Ovary (tissue), 9 donors: ENCODE data around the gene TACC2. TPM values are rescaled to one million over a fixed set of nuclear protein-coding genes. Genes with fewer than 3 reads are reported as not detected.

Source experiments
- DNase-seq, 5 donors: peaks; one replicate each; pipeline ENCODE4 v3.0.0-alpha.2; 2019 to 2020
- H3K27ac ChIP-seq, 2 donors: fragments of 200-600 bp; one replicate each; pipeline versions ENCODE4 v1.5.1 to v1.8.0; 2019 to 2022
- H3K27me3 ChIP-seq: fragments of 200-600 bp; one replicate; pipeline ENCODE4 v1.8.0; 2022
- H3K36me3 ChIP-seq: fragments of 200-600 bp; sonication (generic); one replicate; pipeline ENCODE4 v1.5.1; 2019
- H3K4me1 ChIP-seq: one replicate; pipeline ENCODE4 v1.8.1; 2013; ENCODE audit warnings: mild to moderate bottlenecking, moderate library complexity; ENCODE audit not compliant: insufficient read depth
- H3K4me3 ChIP-seq: fragments of 200-600 bp; sonication (generic); one replicate; pipeline ENCODE4 v1.5.1; 2017
- H3K9me3 ChIP-seq, 2 donors: fragments of 200-600 bp in 1 of 2; sonication (generic) in 1 of 2; one replicate each; pipeline versions ENCODE4 v1.5.1 to v1.8.1; 2013 to 2019; ENCODE audit warnings: mild to moderate bottlenecking in 1 of 2, moderate library complexity in 1 of 2
- CTCF ChIP-seq, 3 donors: fragments of 450-650 bp in 2 of 3; fragments of 200-600 bp in 1 of 3; IDR thresholded peaks; one replicate each; pipeline versions ENCODE4 v1.5.1 to v1.8.0; 2016 to 2022; ENCODE audit warnings: antibody characterized with exemption in 3 of 3, mild to moderate bottlenecking in 1 of 3
- EP300 ChIP-seq: sonication (generic); formaldehyde crosslinking; IDR thresholded peaks from one replicate; pipeline ENCODE4 v1.6.1; 2017; ENCODE audit warnings: antibody characterized with exemption
- POLR2A ChIP-seq: fragments of 450-650 bp; IDR thresholded peaks from one replicate; pipeline ENCODE4 v1.6.1; 2017; ENCODE audit warnings: antibody characterized with exemption, mild to moderate bottlenecking, moderate library complexity
- WGBS, 3 donors: extraction: QIAGEN DNeasy Blood & Tissue Kit in 1 of 3; methylation state at CpG; one replicate each; pipeline versions ENCODE4 v1.1.5 to v1.1.7; 2013 to 2017; 5-methylcytosine and 5-hydroxymethylcytosine counted together
- intact Hi-C, 4 donors: fragments of 100-400 bp; cut with DNase I; formaldehyde crosslinking; loops; one replicate each; pipeline versions ENCODE4 v1.11.0 to v1.15.1; 2022 to 2023
- polyA plus RNA-seq, 2 donors: library from polyadenylated mRNA; stranded (reverse); fragments of 200-250 nt in 1 of 2; fragments of 350-450 nt in 1 of 2; fragmentation: Illumina TruSeq in 1 of 2; extraction: RNeasy Lipid Tissue Mini Kit (QIAGEN cat#74804) in 1 of 2; gene quantifications; one replicate each; pipeline ENCODE4 v1.2.3, GENCODE V29; 2013 to 2014
- total RNA-seq, 7 donors: library from RNA; depleted of rRNA in 2 of 7; stranded (reverse); fragments of >200 nt in 2 of 7; fragmentation: NEBNext Ultra II Directional in 3 of 7; extraction: Animal tissue kit (Norgen Biotek cat#: 25700) in 3 of 7; gene quantifications; one replicate each; pipeline versions ENCODE4 v1.1.0 to v1.2.4, GENCODE V29; 2016 to 2023
- donor health status: DM: no; HTN: no; CAD: no; lungs with moderate emphysema.
- donor health status: DM: no; HTN: no; CAD: no.
- donor health status: Bipolar disorder and iron deficiency.
- donor health status: DM: yes; HTN: yes; CAD: no.
- donor health status: DM: no; HTN: no; CAD: no.
- donor health status: DM: yes; HTN: yes; CAD: no.

The TACC2 gene
- total and polyA plus RNA-seq, 9 donors: 6.1 to 66.4 (median 14.2) TPM

- DNase-seq: no peak
- 77 to 82% (median 82%) methylated on average over 17 of the region's 17 CpGs for WGBS, 3 donors
- no peaks in the 10 kb centered on the region for H3K9me3 ChIP-seq
- no peaks in the 10 kb centered on the region for H3K36me3 ChIP-seq
- no peak for TF ChIP-seq CTCF (IDR thresholded peaks at IDR 0.05)
- TF ChIP-seq EP300: no peak
- no peak for TF ChIP-seq POLR2A
- H3K27me3 ChIP-seq: no peaks in the 10 kb centered on the region
- H3K27ac ChIP-seq: no peak overlapping the region
- H3K4me3 ChIP-seq: no peak overlapping the region
- intact Hi-C loops: no loop called here
- peaks cover 4% of the 10 kb centered on the region for H3K4me1 ChIP-seq
These were observed 176.0 kb downstream of the TACC2 start for GRCh38 chr10:122164815-122165483.

- DNase-seq: no peak
- Histone ChIP-seq H3K27me3 (no peaks in the 10 kb centered on the region), H3K4me3 (no peak overlapping the region), H3K27ac (no peak overlapping the region), H3K9me3 (no peaks in the 10 kb centered on the region), H3K4me1 (peaks cover 4% of the 10 kb centered on the region), H3K36me3 (no peaks in the 10 kb centered on the region)
- TF ChIP-seq POLR2A (no peak), CTCF (IDR thresholded peaks at IDR 0.05) (no peak), EP300 (no peak)
- WGBS, 3 donors: 87 to 90% (median 88%) methylated on average over 13 of the region's 13 CpGs
- intact Hi-C loops: no loop called here
These were observed 176.7 kb downstream of the TACC2 start for GRCh38 chr10:122165484-122166276.

GRCh38 chr10:122168101-122168500 is 179.1 kb downstream of the TACC2 start:
- peaks cover 2% of the 10 kb centered on the region for H3K4me1 ChIP-seq

More at GRCh38 chr10:122168101-122168500, 179.1 kb downstream of the TACC2 start:
- TF ChIP-seq CTCF (IDR thresholded peaks at IDR 0.05) (no peak), EP300 (no peak), POLR2A (no peak)
- 88 to 93% (median 90%) methylated on average over 5 of the region's 5 CpGs for WGBS, 3 donors
- no peak for DNase-seq
- no peak overlapping the region for H3K27ac ChIP-seq
- H3K9me3 ChIP-seq: no peaks in the 10 kb centered on the region
- H3K36me3 ChIP-seq: no peaks in the 10 kb centered on the region
- intact Hi-C loops: no loop called here
- H3K4me3 ChIP-seq: no peak overlapping the region
- no peaks in the 10 kb centered on the region for H3K27me3 ChIP-seq
